Spleen (tissue), 7 donors: ENCODE results near the gene GATD1.

Source experiments
- CTCF ChIP-seq, 11 experiments: fragments of 200-600 bp in 7 of 11; fragments of 450-650 bp in 4 of 11; sonication (generic) in 4 of 11; IDR thresholded peaks in 8 of 11; conservative IDR thresholded peaks in 3 of 11; 1 replicate in 7 of 11; 2 replicates in 4 of 11; pipeline versions ENCODE4 v1.4.0 to v1.8.0; 2016 to 2021; ENCODE audit warnings: antibody characterized with exemption in 11 of 11, inconsistent platforms in 4 of 11, mild to moderate bottlenecking in 1 of 11
- POLR2A ChIP-seq, 3 donors: fragments of 450-650 bp; IDR thresholded peaks; one replicate each; pipeline ENCODE4 v1.5.1; 2017; ENCODE audit warnings: antibody characterized with exemption in 3 of 3, mild to moderate bottlenecking in 1 of 3
- POLR2AphosphoS5 ChIP-seq, 3 donors: sonication (generic); formaldehyde crosslinking; IDR thresholded peaks; one replicate each; pipeline ENCODE4 v1.5.1; 2017; ENCODE audit warnings: antibody characterized with exemption in 3 of 3
- donor health status: DM: no; HTN: no; CAD: no; lungs with moderate emphysema.
- donor health status: DM: no; HTN: no; CAD: no.
- donor health status: DM: no; HTN: no; CAD: no.

- TF ChIP-seq CTCF (IDR thresholded peaks at IDR 0.05 in 8 of 11, conservative IDR thresholded peaks at IDR 0.05 in 3 of 11): no peak
- no peak for TF ChIP-seq POLR2A (IDR thresholded peaks at IDR 0.05)
- no peak for TF ChIP-seq POLR2AphosphoS5 (IDR thresholded peaks at IDR 0.05)
Observed at GRCh38 chr11:816433-816779, 39.1 kb upstream of the GATD1 start.
